Stimulated activated CD8-positive, alpha-beta memory T cell treated with anti-CD3 and anti-CD28 coated beads, Interleukin-2, amount 100 ng/mL, for 1 hour (primary cell): Measurements from ENCODE around the gene TUBG2.
"Not testable (repeated sequence)": the region's sequence is repeated elsewhere in the genome, so short reads cannot be mapped to it uniquely, and the experiment has no call there.

Experiments
- DNase-seq, 2 donors: peaks; one replicate each; pipeline ENCODE4 v3.0.0-alpha.2; 2020; ENCODE audit warnings: low read depth in 2 of 2

TUBG2 gene

GRCh38 chr17:42659079-42659931 lies at the start of gene TUBG2:
TSS of gene TUBG2 (plus strand) at chr17:42659284. CDS start at chr17:42659504, 220 bp downstream.
- peak; percentile 44 to 64 for DNase-seq

GRCh38 chr17:42609814-42610801 lies 49.0 kb upstream of the TUBG2 start:
- DNase-seq = not testable (repeated sequence)

DNA sequence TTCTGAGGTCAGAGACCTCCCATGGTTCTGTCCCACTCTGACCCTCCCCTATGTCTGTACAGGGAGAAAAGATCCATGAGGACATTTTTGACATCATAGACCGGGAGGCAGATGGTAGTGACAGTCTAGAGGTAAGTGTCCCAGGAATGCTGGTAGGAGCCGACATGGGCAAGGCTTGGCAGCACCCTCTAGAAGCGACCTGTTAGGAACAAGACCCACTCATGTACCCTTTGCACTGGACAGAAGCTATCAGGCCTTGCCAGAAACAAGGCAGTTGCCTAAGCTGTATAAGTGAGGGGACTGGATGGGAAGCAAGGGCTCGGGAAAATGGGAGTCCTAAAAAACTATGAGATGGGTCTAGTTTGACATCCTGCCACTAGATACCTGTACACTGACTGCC lies 47.1 kb upstream of the TUBG2 start:
- DNase-seq = no peak

- DNase-seq = no peak
Observed at GRCh38 chr17:42613699-42614295, 45.3 kb upstream of the TUBG2 start.

GRCh38 chr17:42617956-42618431 lies 41.1 kb upstream of the TUBG2 start:
- DNase-seq = no peak

DNA sequence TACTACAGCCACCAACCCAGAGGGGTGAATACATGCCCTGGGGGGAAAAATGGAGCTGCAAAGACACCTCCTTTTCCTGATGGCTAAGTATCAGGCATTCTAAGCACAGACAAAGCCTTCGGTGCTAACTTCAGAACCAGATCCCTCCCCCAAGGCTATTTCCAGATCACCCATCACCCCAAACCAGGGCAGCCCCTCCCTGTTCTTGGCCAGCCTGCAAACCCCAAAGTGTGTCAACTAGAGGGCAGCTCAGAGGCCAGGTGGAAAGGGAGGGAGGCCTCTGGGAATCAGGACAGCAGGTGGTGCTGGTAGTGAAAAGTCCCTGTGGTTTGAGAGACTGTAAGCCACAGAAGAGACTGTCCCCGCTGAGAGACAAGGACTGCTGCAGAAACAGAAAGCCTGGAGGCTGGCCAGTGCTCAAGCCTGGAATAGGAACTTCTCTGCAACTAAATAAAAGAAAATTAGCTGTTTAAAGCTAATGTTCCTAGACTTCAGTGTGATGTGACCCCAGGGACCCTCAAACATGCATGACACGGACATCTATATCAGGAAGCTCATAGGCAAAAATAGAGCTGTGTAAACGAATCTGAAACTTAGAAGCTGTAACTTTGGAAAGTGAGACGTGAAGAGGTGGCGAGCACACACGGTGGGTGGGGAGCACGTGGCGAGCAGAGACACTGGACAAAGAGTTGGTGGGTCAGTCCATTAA lies 40.5 kb upstream of the TUBG2 start:
- no peak for DNase-seq

DNA sequence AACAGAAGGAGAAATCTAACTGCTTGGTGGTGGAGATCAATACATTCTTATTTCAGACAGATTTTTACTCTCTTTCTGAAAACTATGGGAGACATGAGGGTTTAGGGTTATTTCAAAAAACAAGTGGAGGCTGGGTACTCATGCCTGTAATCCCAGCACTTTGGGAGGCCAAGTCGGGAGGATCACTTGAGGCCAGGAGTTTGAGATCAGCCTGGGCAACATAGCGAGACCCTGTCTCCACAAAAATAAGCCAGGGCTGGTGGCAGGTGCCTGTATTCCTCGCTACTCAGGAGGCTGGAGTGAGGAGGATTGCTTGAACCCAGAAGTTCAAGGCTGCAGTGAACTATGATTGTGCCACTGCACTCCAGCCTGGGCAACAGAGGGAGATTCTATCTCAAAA lies 37.1 kb upstream of the TUBG2 start:
- not testable (repeated sequence) for DNase-seq

- DNase-seq = no peak
Observed at GRCh38 chr17:42623271-42623670, 35.8 kb upstream of the TUBG2 start.

GRCh38 chr17:42623732-42624596 lies 35.1 kb upstream of the TUBG2 start:
- no peak for DNase-seq

DNA sequence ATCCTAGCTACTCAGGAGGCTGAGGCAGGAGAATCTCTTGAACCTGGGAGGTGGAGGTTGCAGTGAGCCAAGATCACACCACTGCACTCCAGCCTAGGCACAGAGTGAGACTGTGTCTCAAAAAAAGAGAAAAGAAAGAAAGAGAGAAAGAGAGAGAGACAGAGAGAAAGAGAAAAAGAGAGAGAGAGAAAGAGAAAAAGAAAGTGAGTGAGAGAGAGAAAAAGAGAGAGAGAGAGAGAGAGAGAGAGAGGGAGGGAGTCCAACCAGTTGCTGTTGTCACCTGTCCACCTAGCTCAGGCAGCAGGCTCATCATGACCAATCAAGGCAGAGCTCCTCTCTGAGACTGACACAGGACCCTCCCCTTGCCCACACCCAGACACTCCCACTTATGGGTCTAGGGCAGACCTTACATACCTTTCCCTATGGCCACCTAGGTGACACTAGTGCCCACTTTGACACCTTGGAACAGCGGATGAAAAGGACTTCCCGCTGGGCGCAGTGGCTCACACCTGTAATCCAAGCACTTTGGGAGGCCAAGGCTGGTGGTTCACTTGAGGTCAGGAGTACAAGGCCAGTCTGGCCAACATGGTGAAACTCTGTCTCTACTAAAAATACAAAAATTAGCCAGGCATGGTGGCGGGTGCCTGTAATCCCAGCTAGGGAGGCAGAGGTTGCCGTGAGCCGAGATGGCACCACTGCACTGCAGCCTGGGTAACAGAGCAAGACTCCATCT lies 31.9 kb upstream of the TUBG2 start:
- DNase-seq = not testable (repeated sequence)

- DNase-seq = no peak
Observed at GRCh38 chr17:42629411-42630009, 29.6 kb upstream of the TUBG2 start.

DNA sequence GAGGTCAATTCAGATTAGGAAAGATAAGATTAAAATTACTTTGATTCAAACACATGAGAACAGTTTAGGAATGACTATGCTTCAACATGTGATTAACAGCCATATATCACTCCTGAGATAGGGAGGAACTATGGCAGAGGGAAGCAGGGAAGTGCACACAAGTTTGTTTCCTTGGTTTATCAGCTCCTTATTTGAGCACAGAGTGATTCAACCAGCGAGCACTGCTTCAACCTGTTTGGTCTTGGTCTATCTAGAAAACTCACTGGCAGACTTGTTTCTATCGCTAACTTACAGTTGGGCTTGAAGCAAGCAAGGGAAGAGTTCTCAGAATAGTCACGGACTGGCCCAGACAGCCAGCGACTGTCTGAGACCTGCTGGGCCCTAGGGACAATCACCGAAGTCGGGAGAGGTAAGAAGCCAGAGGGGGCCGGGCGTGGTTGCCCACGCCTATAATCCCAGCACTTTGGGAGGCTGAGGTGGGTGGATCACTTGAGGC lies 26.1 kb upstream of the TUBG2 start:
- no peak for DNase-seq

GRCh38 chr17:42639525-42640113 lies 19.5 kb upstream of the TUBG2 start:
- no peak for DNase-seq

- no peak for DNase-seq
Observed at GRCh38 chr17:42640121-42640520, 19.0 kb upstream of the TUBG2 start.

GRCh38 chr17:42642336-42642735 lies 16.7 kb upstream of the TUBG2 start:
- no peak for DNase-seq

DNA sequence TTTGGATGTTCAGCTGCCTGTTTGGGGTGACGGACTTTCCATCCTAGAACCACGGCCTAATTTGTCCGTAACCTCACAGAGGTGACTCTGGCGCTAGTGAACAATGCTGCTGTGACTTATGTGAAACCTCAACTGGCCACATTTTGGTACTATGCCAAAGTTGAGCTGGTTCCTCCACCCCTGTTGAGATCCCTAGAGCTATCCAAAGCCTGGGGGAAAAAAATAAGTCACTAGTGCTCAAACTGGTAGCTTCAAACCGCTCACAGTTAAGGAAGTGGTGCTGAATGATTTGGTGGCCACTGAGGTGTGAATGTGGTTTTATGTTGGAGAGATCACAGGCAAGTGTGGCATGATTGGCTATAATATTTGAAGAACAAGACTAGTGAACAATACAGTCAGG lies 11.3 kb upstream of the TUBG2 start:
- no peak for DNase-seq

DNA sequence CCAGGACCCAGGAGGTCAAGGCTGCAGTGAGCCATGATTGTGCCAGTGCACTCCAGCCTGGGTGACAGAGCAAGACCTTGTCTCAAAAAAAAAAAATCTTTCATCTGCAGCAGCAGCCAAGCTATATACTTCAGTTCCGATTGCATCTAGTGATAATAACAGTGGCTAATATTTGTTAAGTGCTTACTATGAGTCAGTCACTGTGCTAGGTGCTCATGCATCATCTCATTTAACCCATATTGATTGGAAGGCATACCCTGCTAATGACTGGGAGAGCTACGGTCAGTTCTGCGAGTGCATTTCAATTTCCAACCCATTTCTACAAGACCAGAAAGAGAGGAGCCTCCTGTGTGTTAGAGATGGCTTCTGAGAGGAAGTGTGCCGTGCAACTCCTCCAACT lies 7.7 kb upstream of the TUBG2 start:
- no peak for DNase-seq
